IPS DF 6.9 (cell line): ENCODE results near the gene RTL9.

Source experiments
- DNase-seq: peaks from one replicate; pipeline ENCODE4 v3.0.0-alpha.2; 2013; ENCODE audit warnings: low read depth, low spot score
- H3K27ac ChIP-seq: one replicate; pipeline ENCODE4 v1.5.1; 2013; ENCODE audit warnings: low read length, control low read depth
- H3K27me3 ChIP-seq: 2 replicates; pipeline ENCODE4 v1.6.1; 2013; ENCODE audit warnings: mild to moderate bottlenecking, low read length; ENCODE audit not compliant: control insufficient read depth, insufficient read depth
- H3K36me3 ChIP-seq: 2 replicates; pipeline ENCODE4 v1.6.1; 2013; ENCODE audit warnings: low read length; ENCODE audit not compliant: control insufficient read depth, insufficient read depth
- H3K4me1 ChIP-seq: 2 replicates; pipeline ENCODE4 v1.6.1; 2013; ENCODE audit warnings: low read length; ENCODE audit not compliant: control insufficient read depth, insufficient read depth
- H3K4me3 ChIP-seq: 2 replicates; pipeline ENCODE4 v1.5.1; 2013; ENCODE audit warnings: mild to moderate bottlenecking, low read length
- H3K9me3 ChIP-seq: 2 replicates; pipeline ENCODE4 v1.6.1; 2013; ENCODE audit warnings: low read length, inconsistent platforms; ENCODE audit not compliant: control insufficient read depth, insufficient read depth
- WGBS: extraction: QIAGEN DNeasy Blood & Tissue Kit; methylation state at CpG from one replicate; pipeline ENCODE4 v1.1.7; 2013; ENCODE audit warnings: mixed read lengths, missing lambda C conversion rate; ENCODE audit not compliant: insufficient read length, insufficient coverage; 5-methylcytosine and 5-hydroxymethylcytosine counted together

RTL9 gene

GRCh38 chrX:110341189-110342035, 17.2 kb upstream of the RTL9 start:
- H3K36me3 ChIP-seq = no peaks in the 10 kb centered on the region
- no peaks in the 10 kb centered on the region for H3K9me3 ChIP-seq
- WGBS = no CpG with 5 or more reads among the region's 11 CpGs
- no peak overlapping the region for H3K27ac ChIP-seq
- H3K4me3 ChIP-seq = no peak overlapping the region
- DNase-seq = no peak
- no peaks in the 10 kb centered on the region for H3K4me1 ChIP-seq
- no peaks in the 10 kb centered on the region for H3K27me3 ChIP-seq

- Histone ChIP-seq H3K4me3 (no peak overlapping the region), H3K4me1 (no peaks in the 10 kb centered on the region), H3K9me3 (no peaks in the 10 kb centered on the region), H3K36me3 (no peaks in the 10 kb centered on the region), H3K27ac (no peak overlapping the region), H3K27me3 (no peaks in the 10 kb centered on the region)
- no CpG with 5 or more reads among the region's 17 CpGs for WGBS
- DNase-seq = no peak
Observed at GRCh38 chrX:110346681-110347080, 12.0 kb upstream of the RTL9 start.

- no peaks in the 10 kb centered on the region for H3K36me3 ChIP-seq
- no peak overlapping the region for H3K27ac ChIP-seq
- H3K4me3 ChIP-seq = no peak overlapping the region
- H3K27me3 ChIP-seq = no peaks in the 10 kb centered on the region
- no CpG with 5 or more reads among the region's 1 CpG for WGBS
- H3K9me3 ChIP-seq = no peaks in the 10 kb centered on the region
- H3K4me1 ChIP-seq = no peaks in the 10 kb centered on the region
- DNase-seq = no peak
Observed at GRCh38 chrX:110359273-110359672, 625 bp downstream of the RTL9 start.

- H3K4me1 ChIP-seq = no peaks in the 10 kb centered on the region
- H3K27me3 ChIP-seq = no peaks in the 10 kb centered on the region
- H3K36me3 ChIP-seq = no peaks in the 10 kb centered on the region
- H3K9me3 ChIP-seq = no peaks in the 10 kb centered on the region
- H3K27ac ChIP-seq = no peak overlapping the region
- no peak overlapping the region for H3K4me3 ChIP-seq
- no CpG with 5 or more reads among the region's 1 CpG for WGBS
- DNase-seq = no peak
Observed at GRCh38 chrX:110363244-110363643, 4.6 kb downstream of the RTL9 start.

GRCh38 chrX:110373310-110373709, 14.7 kb downstream of the RTL9 start:
- no peak overlapping the region for H3K27ac ChIP-seq
- H3K27me3 ChIP-seq = no peaks in the 10 kb centered on the region
- no peaks in the 10 kb centered on the region for H3K36me3 ChIP-seq
- H3K4me3 ChIP-seq = no peak overlapping the region
- no CpG with 5 or more reads among the region's 2 CpGs for WGBS
- no peak for DNase-seq
- H3K4me1 ChIP-seq = no peaks in the 10 kb centered on the region
- no peaks in the 10 kb centered on the region for H3K9me3 ChIP-seq

GRCh38 chrX:110374559-110374958, 15.9 kb downstream of the RTL9 start:
- H3K9me3 ChIP-seq = no peaks in the 10 kb centered on the region
- DNase-seq = no peak
- H3K27me3 ChIP-seq = no peaks in the 10 kb centered on the region
- no peaks in the 10 kb centered on the region for H3K4me1 ChIP-seq
- H3K4me3 ChIP-seq = no peak overlapping the region
- no peak overlapping the region for H3K27ac ChIP-seq
- no CpG with 5 or more reads among the region's 1 CpG for WGBS
- H3K36me3 ChIP-seq = no peaks in the 10 kb centered on the region

GRCh38 chrX:110381216-110381615, 22.6 kb downstream of the RTL9 start:
- WGBS = no CpG with 5 or more reads among the region's 2 CpGs
- no peak for DNase-seq
- Histone ChIP-seq H3K36me3 (no peaks in the 10 kb centered on the region), H3K27me3 (no peaks in the 10 kb centered on the region), H3K4me3 (no peak overlapping the region), H3K9me3 (no peaks in the 10 kb centered on the region), H3K4me1 (no peaks in the 10 kb centered on the region), H3K27ac (no peak overlapping the region)

- Histone ChIP-seq H3K36me3 (no peaks in the 10 kb centered on the region), H3K4me1 (no peaks in the 10 kb centered on the region), H3K9me3 (no peaks in the 10 kb centered on the region), H3K27me3 (no peaks in the 10 kb centered on the region), H3K27ac (no peak overlapping the region), H3K4me3 (no peak overlapping the region)
- WGBS = no CpG with 5 or more reads among the region's 2 CpGs
- no peak for DNase-seq
Observed at GRCh38 chrX:110383414-110383813, 24.8 kb downstream of the RTL9 start.

GRCh38 chrX:110384490-110384889, 25.8 kb downstream of the RTL9 start:
- no peak overlapping the region for H3K27ac ChIP-seq
- H3K27me3 ChIP-seq = no peaks in the 10 kb centered on the region
- H3K36me3 ChIP-seq = no peaks in the 10 kb centered on the region
- DNase-seq = no peak
- no peaks in the 10 kb centered on the region for H3K4me1 ChIP-seq
- H3K9me3 ChIP-seq = no peaks in the 10 kb centered on the region
- H3K4me3 ChIP-seq = no peak overlapping the region
- no CpG with 5 or more reads among the region's 2 CpGs for WGBS

- H3K4me1 ChIP-seq = no peaks in the 10 kb centered on the region
- no peak overlapping the region for H3K4me3 ChIP-seq
- H3K27me3 ChIP-seq = no peaks in the 10 kb centered on the region
- DNase-seq = no peak
- H3K36me3 ChIP-seq = no peaks in the 10 kb centered on the region
- no CpG with 5 or more reads among the region's 2 CpGs for WGBS
- H3K9me3 ChIP-seq = no peaks in the 10 kb centered on the region
- no peak overlapping the region for H3K27ac ChIP-seq
Observed at GRCh38 chrX:110389570-110389969, 30.9 kb downstream of the RTL9 start.

GRCh38 chrX:110391086-110391485, 32.4 kb downstream of the RTL9 start:
- Histone ChIP-seq H3K9me3 (no peaks in the 10 kb centered on the region), H3K27ac (no peak overlapping the region), H3K4me3 (no peak overlapping the region), H3K36me3 (no peaks in the 10 kb centered on the region), H3K4me1 (no peaks in the 10 kb centered on the region), H3K27me3 (no peaks in the 10 kb centered on the region)
- DNase-seq = no peak
